ENCODE measurements around the gene LIX1L. TPM values are rescaled to one million over a fixed set of nuclear protein-coding genes. Genes with fewer than 3 reads are reported as not detected.

Gene LIX1L
- total and polyA plus RNA-seq, 12 donors: 9.6 to 61.2 (median 39.4) TPM

- WGBS, 4 donors: 84 to 95% (median 90%) methylated on average over 7 of the region's 7 CpGs
These were observed 64.3 kb downstream of the LIX1L start for GRCh38 chr1:145893306-145894055.

DNA sequence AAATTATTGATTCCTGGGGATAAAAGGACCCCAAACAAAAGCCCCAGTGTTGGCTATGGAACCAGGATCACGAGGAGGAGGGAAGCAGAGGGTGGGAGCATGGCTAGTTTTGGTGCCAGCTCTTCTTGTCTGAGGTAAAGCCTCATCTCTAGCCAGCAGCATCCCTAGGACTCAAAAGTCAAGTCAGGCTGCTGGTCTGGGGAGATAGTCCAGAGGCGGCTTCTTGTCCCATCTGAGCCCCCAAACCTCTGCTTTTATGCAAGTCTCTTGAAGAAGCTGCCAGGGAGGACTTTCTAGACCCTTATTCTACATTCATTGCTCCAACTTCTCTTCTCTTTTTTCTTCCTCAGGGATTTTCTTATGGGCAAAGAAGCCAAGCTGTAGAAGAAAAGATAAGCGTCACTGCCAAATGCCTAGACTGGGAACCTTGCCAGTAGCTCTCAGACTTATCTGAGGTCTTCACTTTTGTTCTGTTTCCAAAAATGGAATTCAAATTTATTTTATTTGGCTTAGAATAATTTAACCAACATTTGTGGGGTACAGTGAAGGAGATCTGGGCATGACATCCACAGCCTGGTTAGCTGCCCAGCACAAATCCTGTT, 65.2 kb downstream of the LIX1L start:
- no peak for TF ChIP-seq POLR2A (IDR thresholded peaks at IDR 0.05)
- TF ChIP-seq CTCF (IDR thresholded peaks at IDR 0.05): no peak
- peak; percentile 55 to 81 (median 72) for DNase-seq
- intact Hi-C loops (cut with DNase I): no loop called here
- Histone ChIP-seq H3K4me1 (replicated peaks in 1 of 2) (peaks cover 19 to 24% of the 10 kb centered on the region in 2 donors), H3K36me3 (replicated peaks in 1 of 2) (no peaks in the 10 kb centered on the region), H3K27ac (peak overlapping the region; percentile 19 to 88 (median 84)), H3K9me3 (replicated peaks in 1 of 3) (no peaks in the 10 kb centered on the region), H3K27me3 (no peaks in the 10 kb centered on the region), H3K4me3 (peak overlapping the region in 1 of 4 donors; percentile 8)
- WGBS, 4 donors: 31 to 45% (median 43%) methylated on average over 3 of the region's 3 CpGs

More at GRCh38 chr1:145893306-145894055, 64.3 kb downstream of the LIX1L start:
- H3K4me3 ChIP-seq: no peak overlapping the region
- no peaks in the 10 kb centered on the region for H3K27me3 ChIP-seq
- peaks cover 19 to 24% of the 10 kb centered on the region in 2 donors for H3K4me1 ChIP-seq (replicated peaks in 1 of 2)
- H3K9me3 ChIP-seq (replicated peaks in 1 of 3): no peaks in the 10 kb centered on the region
- TF ChIP-seq POLR2A (IDR thresholded peaks at IDR 0.05): no peak
- no peak for TF ChIP-seq CTCF (IDR thresholded peaks at IDR 0.05)
- intact Hi-C loops (cut with DNase I): no loop called here
- H3K27ac ChIP-seq: peak overlapping the region in 4 of 5 donors; percentile 80 to 88 (median 85)
- no peaks in the 10 kb centered on the region for H3K36me3 ChIP-seq (replicated peaks in 1 of 2)
- no peak for DNase-seq

- intact Hi-C loops (cut with DNase I): no loop called here
- DNase-seq: peak; percentile 93 to 98 (median 95)
- peak overlapping the region in 1 of 4 donors; percentile 8 for H3K4me3 ChIP-seq
These were observed 66.0 kb downstream of the LIX1L start for GRCh38 chr1:145891587-145892485.

More at GRCh38 chr1:145891587-145892485, 66.0 kb downstream of the LIX1L start:
- Histone ChIP-seq H3K36me3 (replicated peaks in 1 of 2) (no peaks in the 10 kb centered on the region), H3K4me1 (replicated peaks in 1 of 2) (peaks cover 19 to 24% of the 10 kb centered on the region in 2 donors), H3K27ac (peak overlapping the region; percentile 19 to 88 (median 84)), H3K27me3 (no peaks in the 10 kb centered on the region), H3K9me3 (replicated peaks in 1 of 3) (no peaks in the 10 kb centered on the region)
- WGBS, 4 donors: 0 to 3% (median 1%) methylated on average over 6 of the region's 6 CpGs
- peak; percentile 84 to 98 (median 95) for TF ChIP-seq CTCF (IDR thresholded peaks at IDR 0.05)
- TF ChIP-seq POLR2A (IDR thresholded peaks at IDR 0.05): peak in 1 of 2 donors; percentile 60
